ENCODE data around the gene QSOX2.

GRCh38 chr9:136251264-136252115 is 5.9 kb upstream of the QSOX2 start:
- TF ChIP-seq POLR2A (IDR thresholded peaks at IDR 0.05) (no peak), POLR2AphosphoS5 (IDR thresholded peaks at IDR 0.05) (no peak)

All from upper lobe of left lung (tissue), 4 donors.